A673 (cell line): ENCODE data around the gene SCAF4. TPM values are rescaled to one million over a fixed set of nuclear protein-coding genes. Genes with fewer than 3 reads are reported as not detected.

Experiments
- BruUV-seq: library from RNA; stranded (reverse); fragments of 400-500 nt; replicated peaks from 2 replicates; lab custom pipeline; 2021; lab: Mats Ljungman, UMichigan
- CTCF ChIA-PET: fragments of 300-600 bp; sonication (Branson Sonifier 250); formaldehyde crosslinking; loops from one replicate; lab custom pipeline; 2022; ENCODE audit warnings: antibody characterized with exemption; lab: Charles Lee
- POLR2A ChIA-PET: fragments of 300-600 bp; sonication (Branson Sonifier 250); formaldehyde crosslinking; loops from one replicate; lab custom pipeline; 2022; ENCODE audit warnings: antibody characterized with exemption; ENCODE audit not compliant: low non-redundant PET; lab: Charles Lee
- DNase-seq: peaks from one replicate; pipeline ENCODE4 v3.0.0-alpha.2; 2015; ENCODE audit warnings: low spot score
- H3K27ac ChIP-seq: fragments of 200-600 bp; sonication (generic); 2 replicates; pipeline ENCODE4 v1.5.1; 2016; ENCODE audit warnings: mixed run types, low read depth, mild to moderate bottlenecking, mixed read lengths, antibody characterized with exemption, low read length; ENCODE audit not compliant: poor library complexity, severe bottlenecking
- H3K27me3 ChIP-seq: fragments of 200-600 bp; sonication (generic); replicated peaks from 2 replicates; pipeline ENCODE4 v1.6.1; 2017; ENCODE audit warnings: mixed run types, low read depth, mild to moderate bottlenecking, mixed read lengths, antibody characterized with exemption, low read length; ENCODE audit not compliant: insufficient read depth, poor library complexity
- H3K36me3 ChIP-seq: fragments of 200-600 bp; sonication (generic); 2 replicates; pipeline ENCODE4 v1.6.1; 2016; ENCODE audit warnings: mixed run types, mild to moderate bottlenecking, mixed read lengths, antibody characterized with exemption, low read length; ENCODE audit not compliant: insufficient read depth, poor library complexity, severe bottlenecking
- H3K4me1 ChIP-seq: fragments of 200-600 bp; sonication (generic); 2 replicates; pipeline ENCODE4 v1.6.1; 2017; ENCODE audit warnings: mixed run types, mild to moderate bottlenecking, mixed read lengths, antibody characterized with exemption, low read length; ENCODE audit not compliant: insufficient read depth, poor library complexity, severe bottlenecking
- H3K4me3 ChIP-seq: fragments of 200-600 bp; sonication (generic); 2 replicates; pipeline ENCODE4 v1.5.1; 2016; ENCODE audit warnings: low read depth, mixed run types, mild to moderate bottlenecking, mixed read lengths, low read length; ENCODE audit not compliant: poor library complexity, severe bottlenecking
- H3K9me3 ChIP-seq: fragments of 200-600 bp; sonication (generic); 2 replicates; pipeline ENCODE4 v1.6.1; 2016; ENCODE audit warnings: mixed run types, low read depth, mild to moderate bottlenecking, mixed read lengths, antibody characterized with exemption, low read length; ENCODE audit not compliant: poor library complexity, severe bottlenecking
- EZH2 ChIP-seq: fragments of 200-600 bp; sonication (generic); IDR thresholded peaks from 2 replicates; pipeline ENCODE4 v1.6.1; 2017; ENCODE audit warnings: borderline replicate concordance, low read depth, mild to moderate bottlenecking, mixed read lengths, antibody characterized with exemption, low read length; ENCODE audit not compliant: poor library complexity, severe bottlenecking
- intact Hi-C: fragments of 100-400 bp; cut with micrococcal nuclease; formaldehyde crosslinking; loops from one replicate; pipeline ENCODE4 v1.10.0; 2022; ENCODE audit not compliant: unreplicated experiment
- total RNA-seq: library from RNA; stranded (reverse); gene quantifications from 2 replicates; pipeline ENCODE4 v1.2.3, GENCODE V29; 2021
- TF ChIP-seq, protein P1 (sequence below): fragments of 300-800, 200-600 bp; sonication (generic); conservative IDR thresholded peaks from 2 replicates; pipeline ENCODE4 v1.5.1; 2017; ENCODE audit warnings: low read depth, mild to moderate bottlenecking, antibody characterized with exemption, low read length, moderate library complexity, mixed read lengths

The SCAF4 gene
- total RNA-seq, 1 experiment from 2014 or later: 57.0 TPM

DNA sequence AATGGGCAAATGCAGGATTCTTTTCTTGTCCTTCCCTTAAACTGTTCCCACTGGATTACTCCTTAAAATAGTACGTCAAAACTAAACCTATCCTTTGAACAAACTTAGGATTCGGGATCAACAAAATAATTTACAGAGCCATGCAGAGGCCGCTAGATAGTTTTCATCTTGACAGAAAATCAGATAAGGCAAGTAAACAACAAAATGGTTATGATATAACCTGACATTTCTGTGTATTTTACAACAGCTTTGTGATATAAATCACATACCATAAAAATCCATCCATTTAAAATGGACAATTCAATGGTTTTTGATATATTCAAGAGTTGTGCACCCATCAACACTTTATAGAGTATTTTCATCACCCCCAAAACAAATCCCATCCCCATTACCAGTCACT is 11.2 kb downstream of the SCAF4 start:
- DNase-seq: no peak
- no peak for TF ChIP-seq EZH2
- intact Hi-C loops: no loop called here
- H3K36me3 ChIP-seq: no peaks in the 10 kb centered on the region
- POLR2A ChIA-PET: no interaction called here
- no peaks in the 10 kb centered on the region for H3K27me3 ChIP-seq
- H3K9me3 ChIP-seq: no peaks in the 10 kb centered on the region
- CTCF ChIA-PET: no interaction called here
- no peak overlapping the region for H3K4me3 ChIP-seq
- H3K4me1 ChIP-seq: peaks cover 11% of the 10 kb centered on the region
- no TSS peak for BruUV-seq
- H3K27ac ChIP-seq: no peak overlapping the region

DNA sequence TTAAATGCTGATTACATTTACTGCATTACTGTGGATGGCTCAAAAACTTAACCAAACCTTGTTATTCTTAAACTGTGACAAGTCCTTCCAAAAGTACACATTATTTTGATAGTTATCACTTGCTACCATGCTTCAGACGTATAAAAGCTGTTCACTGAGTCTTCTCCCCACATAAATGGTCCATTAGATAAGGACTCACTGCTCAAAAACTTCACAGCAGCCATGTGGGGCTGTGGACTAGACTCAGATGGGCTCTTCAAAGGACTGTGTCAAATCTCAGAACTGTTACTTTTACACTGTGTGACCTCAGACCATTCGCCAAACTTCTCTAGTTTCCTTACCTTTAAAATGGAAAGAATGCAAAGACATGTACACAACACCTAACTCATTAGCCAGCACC is 11.6 kb downstream of the SCAF4 start:
- no TSS peak for BruUV-seq
- Histone ChIP-seq H3K36me3 (no peaks in the 10 kb centered on the region), H3K27me3 (no peaks in the 10 kb centered on the region), H3K4me1 (peaks cover 15% of the 10 kb centered on the region), H3K4me3 (no peak overlapping the region), H3K9me3 (no peaks in the 10 kb centered on the region), H3K27ac (no peak overlapping the region)
- ChIA-PET POLR2A (no interaction called here), CTCF (no interaction called here)
- TF ChIP-seq, protein P1, sequence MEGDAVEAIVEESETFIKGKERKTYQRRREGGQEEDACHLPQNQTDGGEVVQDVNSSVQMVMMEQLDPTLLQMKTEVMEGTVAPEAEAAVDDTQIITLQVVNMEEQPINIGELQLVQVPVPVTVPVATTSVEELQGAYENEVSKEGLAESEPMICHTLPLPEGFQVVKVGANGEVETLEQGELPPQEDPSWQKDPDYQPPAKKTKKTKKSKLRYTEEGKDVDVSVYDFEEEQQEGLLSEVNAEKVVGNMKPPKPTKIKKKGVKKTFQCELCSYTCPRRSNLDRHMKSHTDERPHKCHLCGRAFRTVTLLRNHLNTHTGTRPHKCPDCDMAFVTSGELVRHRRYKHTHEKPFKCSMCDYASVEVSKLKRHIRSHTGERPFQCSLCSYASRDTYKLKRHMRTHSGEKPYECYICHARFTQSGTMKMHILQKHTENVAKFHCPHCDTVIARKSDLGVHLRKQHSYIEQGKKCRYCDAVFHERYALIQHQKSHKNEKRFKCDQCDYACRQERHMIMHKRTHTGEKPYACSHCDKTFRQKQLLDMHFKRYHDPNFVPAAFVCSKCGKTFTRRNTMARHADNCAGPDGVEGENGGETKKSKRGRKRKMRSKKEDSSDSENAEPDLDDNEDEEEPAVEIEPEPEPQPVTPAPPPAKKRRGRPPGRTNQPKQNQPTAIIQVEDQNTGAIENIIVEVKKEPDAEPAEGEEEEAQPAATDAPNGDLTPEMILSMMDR: no peak
- no peak for TF ChIP-seq EZH2
- no peak for DNase-seq
- intact Hi-C loops: no loop called here

DNA sequence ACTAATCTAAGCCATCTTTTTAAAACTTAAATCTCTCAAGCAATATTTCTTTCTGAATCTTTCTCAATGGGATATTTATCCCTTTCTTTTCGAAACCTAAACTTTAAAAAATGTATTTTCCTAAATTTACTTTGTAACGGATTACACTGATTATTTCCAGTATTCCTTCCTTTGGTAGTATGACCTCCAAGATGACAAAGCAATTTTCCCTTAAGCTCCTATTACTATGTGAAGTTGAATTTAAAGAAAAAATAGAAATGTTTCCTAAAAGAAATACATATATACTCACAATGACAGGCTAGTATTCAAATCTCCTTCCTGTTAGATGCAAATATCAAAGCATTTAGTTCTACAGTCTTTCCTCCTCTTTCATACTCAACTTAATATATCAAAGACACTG is 15.8 kb downstream of the SCAF4 start:
- TF ChIP-seq EZH2: no peak
- TF ChIP-seq, protein P1: no peak
- intact Hi-C loops: no loop called here
- no peak overlapping the region for H3K4me3 ChIP-seq
- no peaks in the 10 kb centered on the region for H3K27me3 ChIP-seq
- no peak for DNase-seq
- peak overlapping the region; percentile 21 for H3K27ac ChIP-seq
- H3K4me1 ChIP-seq: peaks cover 31% of the 10 kb centered on the region
- ChIA-PET CTCF (no interaction called here), POLR2A (no interaction called here)
- no TSS peak for BruUV-seq
- H3K36me3 ChIP-seq: no peaks in the 10 kb centered on the region
- H3K9me3 ChIP-seq: no peaks in the 10 kb centered on the region

DNA sequence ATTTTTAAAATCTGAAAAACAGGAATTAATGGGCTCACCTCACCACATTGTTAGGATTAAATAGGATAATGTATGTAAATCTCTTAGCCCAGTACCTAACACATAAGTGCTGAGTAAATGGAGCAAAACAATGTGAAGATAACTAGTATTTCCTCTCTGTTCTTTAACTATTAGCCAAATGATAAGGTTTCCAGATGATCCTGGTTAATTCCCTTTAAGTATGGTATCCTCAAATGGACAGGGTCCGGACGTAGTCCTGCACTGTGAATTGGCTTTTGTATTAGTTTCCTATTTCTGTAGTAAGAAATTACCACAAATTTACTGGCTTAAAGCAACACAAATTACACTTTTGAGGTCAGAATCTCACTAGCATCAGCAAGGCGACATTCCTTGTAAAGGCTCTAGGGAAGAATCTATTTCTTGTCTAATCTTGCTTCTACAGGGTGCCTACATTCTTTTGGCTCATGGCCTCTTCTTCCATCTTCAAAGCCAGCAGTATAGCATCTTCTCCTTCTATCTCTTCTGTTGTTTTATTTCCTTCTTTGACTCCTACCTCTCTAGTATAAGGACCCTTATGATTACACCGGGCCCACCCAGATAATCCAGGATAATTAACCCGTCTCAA is 17.1 kb downstream of the SCAF4 start:
- intact Hi-C loops: no loop called here
- peaks cover 31% of the 10 kb centered on the region for H3K4me1 ChIP-seq
- H3K27ac ChIP-seq: peak overlapping the region; percentile 19
- ChIA-PET POLR2A (no interaction called here), CTCF (no interaction called here)
- no TSS peak for BruUV-seq
- peak; percentile 33 for DNase-seq
- H3K4me3 ChIP-seq: no peak overlapping the region
- no peaks in the 10 kb centered on the region for H3K9me3 ChIP-seq
- no peaks in the 10 kb centered on the region for H3K27me3 ChIP-seq
- H3K36me3 ChIP-seq: no peaks in the 10 kb centered on the region
- no peak for TF ChIP-seq EZH2
- TF ChIP-seq, protein P1: no peak
